ENCODE results near the gene ALG12.
A peak's percentile ranks its signal among the peaks of the same experiment; 100 is the strongest.

The ALG12 gene

GRCh38 chr22:49920859-49921258 lies 2.6 kb upstream of the ALG12 start:
- Histone ChIP-seq H3K27ac (ENCODE audit: low read length) (no peak overlapping the region), H3F3A (ENCODE audit: insufficient read depth, low read length) (no peaks in the 10 kb centered on the region), H3K9me3 (replicated peaks; ENCODE audit: insufficient read depth, low read length) (no peaks in the 10 kb centered on the region), H3K4me3 (ENCODE audit: low read length) (no peak overlapping the region), H2AFZ (ENCODE audit: low read length) (no peak overlapping the region), H3K79me2 (ENCODE audit: low read length) (peaks cover 19% of the 10 kb centered on the region), H3K27me3 (replicated peaks; ENCODE audit: insufficient read depth, low read length) (no peaks in the 10 kb centered on the region), H3K9me2 (replicated peaks; ENCODE audit: insufficient read depth, low read length) (no peaks in the 10 kb centered on the region), H3K36me3 (replicated peaks; ENCODE audit: insufficient read depth, low read length) (no peaks in the 10 kb centered on the region), H4K20me1 (ENCODE audit: insufficient read depth, low read length) (no peaks in the 10 kb centered on the region), H3K4me1 (ENCODE audit: low read length) (peaks cover 10% of the 10 kb centered on the region; the same call in 1 of the 2 replicates), H3K4me2 (ENCODE audit: low read depth, low read length) (no peak overlapping the region), H3K9ac (ENCODE audit: low read length) (no peak overlapping the region)
- no peak for TF ChIP-seq CTCF (IDR thresholded peaks at IDR 0.05; ENCODE audit: low read length)
- no peak for TF ChIP-seq EZH2 (optimal IDR thresholded peaks at IDR 0.05; ENCODE audit: low read depth, low read length)
- TF ChIP-seq EZH2phosphoT487 (IDR thresholded peaks at IDR 0.05; ENCODE audit: low read length) = no peak
- DNase-seq = no peak

GRCh38 chr22:49918911-49919881 lies 958 bp upstream of the ALG12 start:
- H4K20me1 ChIP-seq (ENCODE audit: insufficient read depth, low read length) = no peaks in the 10 kb centered on the region
- H3K27ac ChIP-seq (ENCODE audit: low read length) = no peak overlapping the region
- no peaks in the 10 kb centered on the region for H3F3A ChIP-seq (ENCODE audit: insufficient read depth, low read length)
- H3K36me3 ChIP-seq (replicated peaks; ENCODE audit: insufficient read depth, low read length) = no peaks in the 10 kb centered on the region
- peak overlapping the region; percentile 85 for H3K4me2 ChIP-seq (ENCODE audit: low read depth, low read length)
- H2AFZ ChIP-seq (ENCODE audit: low read length) = no peak overlapping the region; the same call in 1 of the 2 replicates
- TF ChIP-seq EZH2 (optimal IDR thresholded peaks at IDR 0.05; ENCODE audit: low read depth, low read length) = no peak
- TF ChIP-seq EZH2phosphoT487 (IDR thresholded peaks at IDR 0.05; ENCODE audit: low read length) = no peak
- no peak for TF ChIP-seq CTCF (IDR thresholded peaks at IDR 0.05; ENCODE audit: low read length)
- H3K9me3 ChIP-seq (replicated peaks; ENCODE audit: insufficient read depth, low read length) = no peaks in the 10 kb centered on the region
- peak overlapping the region; percentile 74 for H3K9ac ChIP-seq (ENCODE audit: low read length)
- peak overlapping the region; percentile 68 for H3K4me3 ChIP-seq (ENCODE audit: low read length)
- no peak for DNase-seq
- peaks cover 19% of the 10 kb centered on the region for H3K79me2 ChIP-seq (ENCODE audit: low read length)
- no peaks in the 10 kb centered on the region for H3K9me2 ChIP-seq (replicated peaks; ENCODE audit: insufficient read depth, low read length)
- peaks cover 7% of the 10 kb centered on the region; the same call in 1 of the 2 replicates for H3K4me1 ChIP-seq (ENCODE audit: low read length)
- no peaks in the 10 kb centered on the region for H3K27me3 ChIP-seq (replicated peaks; ENCODE audit: insufficient read depth, low read length)

- no peaks in the 10 kb centered on the region for H3K9me2 ChIP-seq (replicated peaks; ENCODE audit: insufficient read depth, low read length)
- no peak overlapping the region for H3K9ac ChIP-seq (ENCODE audit: low read length)
- H3K27me3 ChIP-seq (replicated peaks; ENCODE audit: insufficient read depth, low read length) = no peaks in the 10 kb centered on the region
- DNase-seq = no peak
- no peak for TF ChIP-seq EZH2phosphoT487 (IDR thresholded peaks at IDR 0.05; ENCODE audit: low read length)
- no peak for TF ChIP-seq EZH2 (optimal IDR thresholded peaks at IDR 0.05; ENCODE audit: low read depth, low read length)
- TF ChIP-seq CTCF (IDR thresholded peaks at IDR 0.05; ENCODE audit: low read length) = no peak
- H3K4me2 ChIP-seq (ENCODE audit: low read depth, low read length) = no peak overlapping the region
- H3K27ac ChIP-seq (ENCODE audit: low read length) = no peak overlapping the region
- H3K36me3 ChIP-seq (replicated peaks; ENCODE audit: insufficient read depth, low read length) = no peaks in the 10 kb centered on the region
- no peaks in the 10 kb centered on the region for H3K9me3 ChIP-seq (replicated peaks; ENCODE audit: insufficient read depth, low read length)
- no peak overlapping the region for H2AFZ ChIP-seq (ENCODE audit: low read length)
- no peaks in the 10 kb centered on the region for H3F3A ChIP-seq (ENCODE audit: insufficient read depth, low read length)
- H4K20me1 ChIP-seq (ENCODE audit: insufficient read depth, low read length) = no peaks in the 10 kb centered on the region
- no peak overlapping the region for H3K4me3 ChIP-seq (ENCODE audit: low read length)
- H3K79me2 ChIP-seq (ENCODE audit: low read length) = peaks cover 19% of the 10 kb centered on the region
- peaks cover 7% of the 10 kb centered on the region; the same call in 1 of the 2 replicates for H3K4me1 ChIP-seq (ENCODE audit: low read length)
Measured at GRCh38 chr22:49916831-49917230, 1.4 kb downstream of the ALG12 start.
